Measurements from ENCODE around the gene SMCO4.

DNA sequence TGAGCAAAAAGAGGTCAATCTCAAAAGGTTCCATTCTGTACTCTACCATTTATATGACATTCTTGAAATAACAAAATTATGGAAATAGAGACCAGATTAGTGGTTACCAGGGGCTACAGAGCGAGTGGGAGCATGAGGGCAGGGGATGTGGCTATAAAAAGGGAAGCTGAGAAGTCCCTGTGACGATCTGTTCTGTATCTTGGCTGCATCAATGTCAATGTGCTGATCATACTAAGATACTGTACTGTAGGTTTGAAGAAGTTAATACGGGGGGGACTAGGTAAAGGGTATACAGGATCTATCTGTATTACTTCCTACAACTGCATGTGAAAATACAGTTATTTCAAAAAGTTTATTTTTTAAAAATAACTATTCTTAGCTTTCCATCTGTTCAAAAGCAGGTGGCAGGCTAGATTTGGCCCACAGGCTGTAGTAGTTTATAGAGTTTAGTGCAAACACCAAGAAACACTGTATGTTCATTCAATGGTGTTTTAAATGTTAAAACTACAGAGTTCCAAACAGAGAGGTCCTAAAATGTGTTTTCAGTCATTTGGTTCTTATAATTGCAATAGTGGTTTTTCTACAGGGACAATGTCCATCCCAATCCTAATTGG lies 78.2 kb downstream of the SMCO4 start:
- no peak for TF ChIP-seq EGR1 (IDR thresholded peaks at IDR 0.05; ENCODE audit: borderline replicate concordance, low read depth, low read length)
- no peak for TF ChIP-seq KDM1A (IDR thresholded peaks at IDR 0.05; ENCODE audit: borderline replicate concordance, low read length)
